ENCODE results near the gene PRDX4. TPM values are rescaled to one million over a fixed set of nuclear protein-coding genes. Genes with fewer than 3 reads are reported as not detected.

Gene PRDX4
- total RNA-seq (2022; extraction: Qiagen RNA extraction): 236 to 286 TPM (median 283 TPM) in 5 replicates

DNA sequence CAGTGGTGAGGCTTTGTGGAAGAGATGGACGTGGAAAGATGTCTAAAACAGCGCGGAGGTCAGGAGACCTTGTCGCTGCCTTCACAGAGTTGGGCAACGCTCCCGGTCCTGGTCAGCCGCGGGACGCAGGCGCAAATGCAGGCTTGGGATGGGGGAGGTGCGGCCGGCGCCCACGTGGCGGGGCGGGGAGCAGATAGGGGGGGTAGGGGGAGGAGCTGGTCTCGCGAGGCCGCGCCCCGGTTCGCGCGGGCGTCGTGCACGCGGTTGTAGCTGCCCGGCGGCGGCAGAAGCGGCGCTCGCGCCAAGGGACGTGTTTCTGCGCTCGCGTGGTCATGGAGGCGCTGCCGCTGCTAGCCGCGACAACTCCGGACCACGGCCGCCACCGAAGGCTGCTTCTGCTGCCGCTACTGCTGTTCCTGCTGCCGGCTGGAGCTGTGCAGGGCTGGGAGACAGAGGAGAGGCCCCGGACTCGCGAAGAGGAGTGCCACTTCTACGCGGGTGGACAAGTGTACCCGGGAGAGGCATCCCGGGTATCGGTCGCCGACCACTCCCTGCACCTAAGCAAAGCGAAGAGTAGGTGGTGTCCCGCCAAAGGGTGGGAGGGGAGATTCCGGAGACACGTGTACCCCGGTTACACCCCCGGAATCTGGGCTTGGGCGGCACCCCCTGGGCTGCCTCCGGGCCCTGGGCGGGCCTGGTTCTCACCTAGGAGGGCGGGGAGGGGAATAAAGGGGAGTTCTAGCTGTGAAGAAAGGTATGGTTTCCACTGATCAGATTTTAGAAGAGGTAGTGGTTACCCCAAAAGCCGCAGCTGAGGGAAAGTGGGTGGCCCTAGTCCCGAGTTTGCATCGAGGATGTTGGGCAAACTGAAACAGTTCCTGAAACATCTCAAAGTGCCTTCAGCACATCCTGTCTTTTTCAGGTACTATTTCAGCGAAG is at the start of gene PRDX4:
TSS of gene PRDX4 (plus strand) at position 255 of the 939 bp plus-strand sequence. CDS start at position 333, 78 bp downstream.

Other genes starting within 250 kb of the PRDX4 start
- gene ACOT9, start 75.8 kb downstream of the PRDX4 start, total RNA-seq (2022; extraction: Qiagen RNA extraction): 90.2 to 109 TPM (median 102 TPM) in 5 replicates
- gene SAT1, start 115.7 kb downstream of the PRDX4 start, total RNA-seq (2022; extraction: Qiagen RNA extraction): 355 to 477 TPM (median 421 TPM) in 5 replicates
- gene APOO, start 240.4 kb downstream of the PRDX4 start, total RNA-seq (2022; extraction: Qiagen RNA extraction): 28.2 to 34.2 TPM (median 30.2 TPM) in 5 replicates
- gene CXorf58, start 240.5 kb downstream of the PRDX4 start, total RNA-seq (2022; extraction: Qiagen RNA extraction): 0.12 to 0.16 TPM (median 0.14 TPM) in 3 of 5 replicates, not detected in the others

All from A549 treated with Mapracorat at 1 μM for 4 hours (cell line).